ENCODE measurements around the gene CRTAC1. TPM values are rescaled to one million over a fixed set of nuclear protein-coding genes. Genes with fewer than 3 reads are reported as not detected.

CRTAC1 gene
- total and polyA plus RNA-seq, 9 of the 15 experiments (the other 6 are each of a cell fraction or from before 2014, with no cell fraction given) = not detected

- Histone ChIP-seq H3K9ac (ENCODE audit: insufficient read depth in 1 of 2, low read depth in 2 of 2, low read length in 2 of 2) (no peak overlapping the region), H3K36me3 (ENCODE audit: control insufficient read depth, insufficient read depth, low read length) (no peaks in the 10 kb centered on the region), H3K27ac (ENCODE audit: extremely low read depth, low read depth, low read length) (no peak overlapping the region), H4K20me1 (replicated peaks; ENCODE audit: control insufficient read depth, insufficient read depth, low read length) (no peaks in the 10 kb centered on the region), H3K4me2 (ENCODE audit: insufficient read depth, low read length) (no peak overlapping the region), H3K9me1 (ENCODE audit: control insufficient read depth, insufficient read depth, low read length) (no peaks in the 10 kb centered on the region), H3K27me3 (ENCODE audit: control insufficient read depth in 2 of 2, insufficient read depth in 2 of 2, low read length in 2 of 2) (peaks cover 26 to 64% of the 10 kb centered on the region in 2 experiments; a peak in 4 of 5 replicates), H3K79me2 (ENCODE audit: control insufficient read depth, insufficient read depth, low read length) (no peaks in the 10 kb centered on the region), H3K4me1 (replicated peaks in 1 of 2; ENCODE audit: control insufficient read depth in 2 of 2, insufficient read depth in 2 of 2, low read length in 2 of 2) (no peaks in the 10 kb centered on the region; a peak in 1 of 5 replicates), H3K9me3 (replicated peaks; ENCODE audit: control insufficient read depth, insufficient read depth, low read depth, low read length) (no peaks in the 10 kb centered on the region), H2AFZ (ENCODE audit: low read depth, low read length) (no peak overlapping the region), H3K4me3 (no peak overlapping the region)
- ATAC-seq (no peak), DNase-seq (ENCODE audit: extremely low read depth in 1 of 4, low spot score in 3 of 4) (no peak), FAIRE-seq (no peak)
- intact Hi-C loops (cut with micrococcal nuclease) (no loop called here), in situ Hi-C loops (cut with MboI) (loop anchor here (25.0 kb wide), 1 partner anchor 407 kb away; no protein-coding TSS in a partner anchor)
- no TSS peak for BruUV-seq (replicated peaks)
- TF ChIP-seq RBM25 (IDR thresholded peaks at IDR 0.05; ENCODE audit: low read depth, low read length, severe bottlenecking) = peak; percentile 23
- no peak for TF ChIP-seq STAG1 (CRISPR knock-in tag; IDR thresholded peaks at IDR 0.05; ENCODE audit: borderline replicate concordance)
- peak; percentile 19; the same call in 1 of the 2 replicates for TF ChIP-seq BCOR (IDR thresholded peaks at IDR 0.05)
- peak; percentile 88 for TF ChIP-seq ZFP36 (IDR thresholded peaks at IDR 0.05; ENCODE audit: low read depth, low read length, partially characterized antibody)
- 3% methylated on average over 7 of the region's 8 CpGs for WGBS (ENCODE audit: insufficient coverage, low coverage, missing lambda C conversion rate)
- CTCF ChIA-PET (ENCODE audit: low intra/inter-chr PET ratio) = no interaction called here
- POLR2A ChIA-PET = interaction anchor here (0.8 kb wide), 1 partner anchor 22 kb away, joined by 3 read pairs; no protein-coding TSS in a partner anchor
These were observed 125.1 kb downstream of the CRTAC1 start for GRCh38 chr10:97905276-97905675.

DNA sequence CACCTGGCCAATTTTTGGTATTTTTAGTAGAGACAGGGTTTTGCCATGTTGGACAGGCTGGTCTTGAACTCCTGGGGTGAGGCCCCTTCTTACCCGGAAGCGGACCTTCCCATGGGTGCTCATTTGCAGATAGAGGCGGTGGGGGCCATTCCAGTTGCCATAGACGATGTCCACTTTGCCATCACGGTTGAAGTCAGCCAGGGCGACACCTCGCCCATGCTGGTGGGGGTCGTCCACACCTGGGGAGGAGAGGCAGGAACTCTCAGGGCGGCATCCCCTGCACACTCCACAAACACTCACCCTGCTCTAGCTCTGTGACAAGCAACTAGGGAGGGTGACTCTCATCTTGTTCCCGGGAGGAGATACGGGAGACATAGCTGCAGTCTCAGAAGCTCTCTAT is 125.8 kb downstream of the CRTAC1 start:
- WGBS (ENCODE audit: insufficient coverage, low coverage, missing lambda C conversion rate) = 9% methylated on average over 7 of the region's 11 CpGs
- ATAC-seq (0 out of 3 replicates have a peak, but pooled peaks have one; percentile 36), FAIRE-seq (no peak), DNase-seq (ENCODE audit: extremely low read depth in 1 of 4, low spot score in 3 of 4) (no peak)
- H3K4me1 ChIP-seq (replicated peaks in 1 of 2; ENCODE audit: control insufficient read depth in 2 of 2, insufficient read depth in 2 of 2, low read length in 2 of 2) = no peaks in the 10 kb centered on the region; a peak in 1 of 5 replicates
- no peaks in the 10 kb centered on the region for H3K79me2 ChIP-seq (ENCODE audit: control insufficient read depth, insufficient read depth, low read length)
- peaks cover 26 to 64% of the 10 kb centered on the region in 2 experiments; a peak in 4 of 5 replicates for H3K27me3 ChIP-seq (ENCODE audit: control insufficient read depth in 2 of 2, insufficient read depth in 2 of 2, low read length in 2 of 2)
- ChIA-PET CTCF (ENCODE audit: low intra/inter-chr PET ratio) (no interaction called here), POLR2A (interaction anchor here (0.6 to 0.8 kb wide), 2 partner anchors 23 to 116 kb away, joined by 3 read pairs; no protein-coding TSS in a partner anchor)
- no peaks in the 10 kb centered on the region for H3K9me3 ChIP-seq (replicated peaks; ENCODE audit: control insufficient read depth, insufficient read depth, low read depth, low read length)
- no peaks in the 10 kb centered on the region for H4K20me1 ChIP-seq (replicated peaks; ENCODE audit: control insufficient read depth, insufficient read depth, low read length)
- no peak overlapping the region for H2AFZ ChIP-seq (ENCODE audit: low read depth, low read length)
- H3K9ac ChIP-seq (ENCODE audit: insufficient read depth in 1 of 2, low read depth in 2 of 2, low read length in 2 of 2) = no peak overlapping the region
- H3K4me3 ChIP-seq = no peak overlapping the region
- no peaks in the 10 kb centered on the region for H3K9me1 ChIP-seq (ENCODE audit: control insufficient read depth, insufficient read depth, low read length)
- no peak overlapping the region for H3K27ac ChIP-seq (ENCODE audit: extremely low read depth, low read depth, low read length)
- BruUV-seq (replicated peaks) = no TSS peak
- in situ Hi-C loops (cut with MboI) (loop anchor here (5.0 to 25.0 kb wide), 2 partner anchors 138 to 408 kb away; no protein-coding TSS in a partner anchor), intact Hi-C loops (cut with micrococcal nuclease) (no loop called here)
- H3K4me2 ChIP-seq (ENCODE audit: insufficient read depth, low read length) = no peak overlapping the region
- H3K36me3 ChIP-seq (ENCODE audit: control insufficient read depth, insufficient read depth, low read length) = no peaks in the 10 kb centered on the region
- TF ChIP-seq ZNF224 (CRISPR knock-in tag; IDR thresholded peaks at IDR 0.05) (no peak), SMARCB1 (IDR thresholded peaks at IDR 0.05; ENCODE audit: insufficient read length, low read depth) (no peak), PTTG1 (tag; IDR thresholded peaks at IDR 0.05; ENCODE audit: low read depth) (no peak), LARP7 (IDR thresholded peaks at IDR 0.05) (no peak), ZNF764 (CRISPR knock-in tag; IDR thresholded peaks at IDR 0.05; ENCODE audit: low read depth) (no peak)
